HG03025 (cell line): ENCODE data around the gene PHLPP2.
"Not testable (repeated sequence)": the region's sequence is repeated elsewhere in the genome, so short reads cannot be mapped to it uniquely, and the experiment has no call there.

Experiments
- ATAC-seq: cut with Tn5 transposase; IDR thresholded peaks from one replicate; pipeline ENCODE4 v1.9.1; 2021; ENCODE audit warnings: mild to moderate bottlenecking, moderate library complexity; ENCODE audit not compliant: unreplicated experiment, low FRiP score

PHLPP2 gene

DNA sequence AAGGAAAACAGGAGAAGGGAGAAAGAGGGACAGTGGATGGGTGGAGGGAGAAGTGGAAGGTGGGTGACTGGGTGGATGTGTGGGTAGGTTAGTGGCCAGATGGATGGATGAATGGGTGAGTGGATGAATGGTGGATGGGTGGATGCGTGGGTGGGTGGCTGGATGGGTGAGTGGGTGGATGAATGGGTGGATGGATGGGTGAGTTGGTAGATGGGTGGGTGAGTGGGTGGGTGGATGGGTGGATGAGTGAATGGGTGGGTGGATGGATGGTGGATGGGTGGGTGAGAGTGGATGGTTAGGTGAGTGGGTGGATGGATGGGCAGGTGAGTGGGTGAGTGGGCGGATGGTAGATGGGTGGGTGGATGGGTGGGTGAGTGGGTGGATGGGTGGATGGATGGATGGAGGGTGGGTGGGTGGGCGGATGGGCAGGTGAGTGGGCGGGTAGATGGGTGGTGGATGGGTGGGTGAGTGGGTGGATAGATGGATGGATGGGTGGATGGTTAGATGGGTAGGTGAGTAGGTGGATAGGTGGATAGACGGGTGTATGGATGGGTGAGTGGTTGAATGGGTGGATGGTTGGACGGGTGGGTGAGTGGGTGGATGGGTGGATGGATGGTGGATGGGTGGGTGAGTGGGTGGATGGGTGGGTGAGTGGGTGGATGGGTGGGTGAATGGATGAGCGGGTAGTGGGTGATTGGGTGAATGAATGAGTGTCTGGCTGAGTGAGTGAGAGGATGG, 99.2 kb downstream of the PHLPP2 start:
- no peak for ATAC-seq

DNA sequence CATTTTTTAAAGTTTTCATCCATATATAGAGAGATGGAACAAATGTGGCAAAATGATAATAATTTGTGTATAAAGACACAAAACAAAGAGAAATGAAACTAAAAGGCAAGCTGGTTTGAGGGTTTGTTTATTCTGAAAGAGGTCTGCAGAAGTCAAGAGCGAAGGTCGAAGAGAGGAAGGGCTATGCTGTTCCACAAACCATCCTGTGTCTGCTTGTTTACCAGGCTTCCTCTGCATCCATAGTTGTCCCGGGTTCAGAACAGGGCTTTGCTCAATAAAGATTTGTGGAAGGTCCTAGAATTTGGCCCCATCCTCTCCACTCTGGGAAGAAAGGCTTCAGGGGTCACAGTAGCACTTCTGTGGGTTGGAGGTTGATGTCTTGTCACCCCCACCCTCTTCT, 100.9 kb downstream of the PHLPP2 start:
- no peak for ATAC-seq

DNA sequence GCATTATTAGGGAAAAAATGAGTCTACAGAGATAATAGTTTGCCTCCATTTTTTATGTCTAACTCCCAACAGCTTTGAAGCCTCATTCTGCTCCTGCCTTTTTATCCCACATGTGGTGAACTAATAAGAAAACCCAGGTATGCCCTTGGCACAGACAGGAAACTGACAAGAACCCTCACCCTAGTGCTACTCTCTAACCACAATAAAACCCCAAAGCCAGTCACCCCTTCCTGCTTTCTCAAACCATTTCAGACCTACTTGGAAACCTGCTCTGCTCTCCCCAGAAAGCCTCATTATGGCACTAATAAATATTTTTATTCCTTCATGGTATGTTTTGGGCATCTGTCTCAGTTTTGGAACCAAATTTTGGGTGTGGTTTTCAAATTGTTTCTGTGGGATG, 102.4 kb downstream of the PHLPP2 start:
- no peak for ATAC-seq

DNA sequence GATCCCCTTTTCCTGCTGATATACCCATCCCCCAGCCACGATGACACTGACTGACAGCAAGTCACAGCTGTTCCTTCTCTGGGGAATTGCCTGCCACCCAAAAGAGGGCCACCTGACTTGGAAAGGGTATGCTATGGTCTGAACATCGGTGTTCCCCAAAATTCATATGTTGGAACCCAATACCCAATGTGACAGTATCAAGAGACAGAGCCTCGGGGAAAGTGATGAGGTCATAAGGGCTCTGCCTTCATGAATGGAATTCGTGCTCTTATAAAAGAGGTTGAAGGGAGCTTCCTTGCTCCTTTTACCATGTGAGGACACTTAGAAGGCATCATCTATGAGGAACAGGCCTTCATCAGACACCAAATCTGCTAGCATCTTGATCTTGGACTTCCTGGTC, 106.1 kb downstream of the PHLPP2 start:
- no peak for ATAC-seq

DNA sequence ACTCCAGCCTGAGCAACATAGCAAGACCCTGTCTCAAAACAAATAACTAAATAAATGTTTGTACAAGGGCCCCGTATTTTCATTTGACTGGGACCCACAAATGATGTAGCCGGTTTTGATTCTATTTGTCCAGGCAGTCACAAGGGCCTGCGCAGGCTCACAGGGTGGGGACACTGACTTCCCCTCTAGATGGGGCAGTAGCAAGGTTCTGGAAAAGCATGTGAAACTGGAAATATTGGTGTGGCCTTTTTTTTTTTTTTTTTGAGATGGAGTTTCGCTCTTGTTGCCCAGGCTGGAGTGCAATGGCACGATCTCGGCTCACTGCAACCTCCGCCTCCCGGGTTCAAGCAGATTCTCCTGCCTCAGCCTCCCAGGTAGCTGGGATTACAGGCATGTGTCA, 109.5 kb downstream of the PHLPP2 start:
- ATAC-seq: not testable (repeated sequence)

DNA sequence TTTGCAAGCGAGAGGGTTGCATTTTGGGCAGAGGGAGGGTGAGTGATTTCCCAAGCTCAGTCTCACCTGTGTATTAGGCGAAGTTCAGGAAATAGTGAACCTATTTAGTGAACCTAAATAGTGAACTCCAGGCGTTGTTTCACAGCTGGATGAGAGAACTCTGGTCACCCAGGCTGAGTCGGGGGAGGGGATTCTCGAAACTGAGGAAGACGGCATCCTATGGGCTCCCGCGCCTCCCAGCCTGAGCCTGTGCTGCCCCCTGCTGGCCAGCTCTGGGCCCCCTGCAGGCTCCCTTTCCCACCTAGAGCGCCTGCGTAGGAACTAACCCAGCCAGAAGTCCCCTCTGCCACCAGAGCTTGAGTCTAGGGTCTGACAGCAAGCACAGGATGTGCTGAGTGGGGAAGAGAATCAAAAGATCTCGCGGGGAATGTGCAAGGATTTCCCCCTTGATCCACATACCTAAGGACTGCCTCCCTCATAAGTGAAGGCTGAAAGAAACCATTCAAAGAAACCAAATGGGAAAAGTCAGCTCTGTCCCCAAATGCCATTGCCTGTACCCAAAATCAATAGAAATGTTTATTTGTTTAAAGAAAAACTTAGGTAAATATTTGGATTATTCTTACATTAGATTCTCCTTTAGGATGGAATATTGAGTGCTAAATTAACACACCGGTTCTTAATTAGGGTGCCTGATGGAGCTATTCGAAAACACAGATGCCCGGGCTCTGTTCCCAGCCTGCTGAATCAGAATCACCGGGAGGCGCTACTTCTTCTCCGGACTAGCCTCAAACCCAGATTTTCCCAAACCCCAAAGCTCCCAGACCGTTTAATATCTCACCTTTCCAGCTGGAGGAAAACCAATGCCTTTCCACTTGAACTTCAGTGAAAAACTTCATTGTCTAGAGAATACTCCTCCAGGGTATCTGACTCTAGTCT, 113.3 kb downstream of the PHLPP2 start:
- no peak for ATAC-seq

DNA sequence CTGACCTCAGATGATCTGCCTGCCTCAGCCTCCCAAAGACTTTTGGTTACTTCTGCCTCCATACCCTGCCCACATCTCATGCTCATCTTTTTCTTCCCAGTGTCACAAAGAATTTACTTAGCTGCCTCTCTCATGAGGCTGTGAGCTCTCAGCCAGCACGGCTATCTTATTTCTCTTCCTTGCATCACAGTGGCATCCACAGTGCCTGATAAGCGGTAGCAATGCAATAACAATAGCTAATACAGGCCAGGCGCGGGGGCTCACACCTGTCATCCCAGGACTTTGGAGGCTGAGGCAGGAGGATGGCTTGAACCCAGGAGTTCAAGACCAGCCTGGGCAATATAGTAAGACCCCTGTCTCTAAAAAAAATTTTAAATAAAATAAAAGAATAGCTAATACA, 114.1 kb downstream of the PHLPP2 start:
- no peak for ATAC-seq

DNA sequence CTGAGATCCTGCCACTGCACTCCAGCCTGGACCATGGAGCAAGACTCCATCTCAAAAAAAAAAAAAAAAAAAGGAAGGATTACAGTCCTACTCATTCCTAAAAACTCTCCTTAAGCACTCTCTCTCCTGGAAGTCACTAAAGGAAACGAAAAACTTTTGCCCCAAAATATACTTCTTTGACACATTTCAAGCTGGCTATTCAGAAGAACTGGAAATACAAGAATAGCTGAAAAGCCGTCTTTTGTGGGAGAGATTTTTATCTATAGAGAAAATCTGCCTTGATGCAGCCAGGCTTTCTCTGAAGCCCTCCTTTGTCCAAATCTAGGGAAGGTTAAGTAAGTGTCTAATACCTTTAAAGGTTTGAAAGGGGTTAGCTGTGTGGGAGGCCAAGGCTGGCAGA, 115.4 kb downstream of the PHLPP2 start:
- no peak for ATAC-seq

DNA sequence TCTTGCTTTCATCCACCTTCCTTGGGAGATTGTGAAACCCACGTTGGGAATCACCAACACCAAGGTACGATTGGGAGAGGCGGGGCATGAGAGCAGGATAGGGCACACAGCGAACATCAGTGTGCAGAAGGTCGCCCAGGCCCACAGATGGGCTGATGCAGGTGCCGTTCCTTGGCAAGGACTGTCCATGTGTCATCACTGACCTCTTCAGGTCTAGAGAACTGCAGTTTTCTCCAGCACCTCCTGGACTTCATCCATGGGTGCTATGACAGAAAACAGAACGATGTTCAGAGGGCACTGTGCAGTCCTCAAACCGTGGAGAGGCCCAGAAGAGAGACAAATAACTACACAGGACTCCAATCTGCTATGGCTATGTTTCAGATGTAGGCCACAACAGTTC, 123.7 kb downstream of the PHLPP2 start:
- no peak for ATAC-seq

DNA sequence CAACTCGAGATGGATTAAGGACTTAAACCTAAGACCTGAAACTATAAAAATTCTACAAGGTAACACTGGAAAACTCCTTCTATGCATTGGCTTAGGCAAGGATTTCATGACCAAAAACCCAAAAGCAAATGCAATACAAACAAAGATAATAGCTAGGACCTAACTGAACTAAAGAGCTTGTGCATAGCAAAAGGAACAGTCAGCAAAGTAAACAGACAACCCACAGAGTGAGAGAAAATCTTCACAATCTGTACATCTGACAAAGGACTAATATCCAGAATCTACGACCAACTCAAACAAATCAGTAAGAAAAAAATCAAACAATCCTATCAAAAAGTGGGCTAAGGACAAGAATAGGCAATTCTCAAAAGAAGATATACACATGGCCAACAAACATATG, 126.1 kb downstream of the PHLPP2 start:
- not testable (repeated sequence) for ATAC-seq

DNA sequence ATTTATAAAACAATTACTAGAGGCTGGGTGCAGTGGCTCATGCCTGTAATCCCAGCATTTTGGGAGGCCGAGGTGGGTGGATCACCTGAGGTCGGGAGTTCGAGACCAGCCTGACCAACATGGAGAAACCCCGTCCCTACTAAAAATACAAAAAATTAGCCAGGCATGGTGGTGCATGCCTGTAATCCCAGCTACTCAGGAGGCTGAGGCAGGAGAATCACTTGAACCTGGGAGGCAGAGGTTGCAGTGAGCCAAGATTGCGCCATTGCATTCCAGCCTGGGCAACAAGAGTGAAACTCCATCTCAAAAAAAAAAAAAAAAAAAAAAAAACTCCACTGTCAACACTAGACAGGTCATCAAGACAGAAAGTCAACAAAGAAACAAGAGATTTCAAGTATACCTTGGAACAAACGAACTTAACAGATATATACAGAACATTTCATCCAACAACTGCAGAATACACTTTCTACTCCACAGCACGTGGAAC, 129.1 kb downstream of the PHLPP2 start:
- not testable (repeated sequence) for ATAC-seq
